PC-9 (cell line): Measurements from ENCODE around the gene A1BG.

Source experiments
- CTCF ChIP-seq: fragments of 200-600 bp; sonication (generic); conservative IDR thresholded peaks from 2 replicates; pipeline ENCODE4 v1.6.1; 2017; ENCODE audit warnings: mixed run types, antibody characterized with exemption, mild to moderate bottlenecking, moderate library complexity
- EZH2 ChIP-seq: fragments of 200-600 bp; sonication (generic); IDR thresholded peaks from 2 replicates; pipeline ENCODE4 v1.8.0; 2017; ENCODE audit warnings: antibody characterized with exemption, low read depth

DNA sequence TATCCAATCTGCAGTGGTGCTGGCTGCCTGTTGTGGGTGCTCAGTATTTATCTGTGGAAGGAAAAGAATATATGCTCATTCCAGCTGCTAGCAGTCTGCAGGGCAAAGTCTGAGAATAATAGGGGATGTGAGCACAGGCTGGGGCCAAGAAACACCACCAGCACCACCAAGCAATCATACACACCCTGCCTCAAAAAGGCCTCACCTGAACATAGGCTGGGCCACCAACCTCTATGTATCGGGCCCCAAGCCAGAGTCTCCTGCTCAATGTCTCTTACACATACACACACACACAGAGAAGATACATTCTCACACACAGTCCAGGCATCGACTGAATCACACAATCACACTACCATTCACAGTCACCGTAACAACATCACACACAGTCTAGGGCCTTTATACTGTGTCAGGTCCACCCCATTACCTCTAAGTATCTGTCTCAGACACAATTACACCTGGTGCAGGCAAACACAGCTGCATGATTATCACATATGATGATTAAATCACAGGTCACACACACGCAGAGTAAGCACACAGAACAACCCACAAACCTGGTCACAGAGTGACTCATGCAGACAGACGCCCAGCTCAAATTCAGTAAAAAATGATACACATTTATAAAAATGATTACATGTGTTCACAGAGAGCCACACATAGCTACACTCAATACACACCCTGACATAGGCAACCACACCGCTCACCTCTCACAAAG is 27.8 kb downstream of the A1BG start:
- TF ChIP-seq CTCF: no peak
- TF ChIP-seq EZH2: no peak
